K562 (cell line): ENCODE results near the gene TRIM33. TPM values are rescaled to one million over a fixed set of nuclear protein-coding genes. Genes with fewer than 3 reads are reported as not detected.

ENCODE experiments used
- CBFA2T3 ChIP-seq: fragments of 450-650 bp; IDR thresholded peaks from 2 replicates; pipeline ENCODE4 v1.6.1; 2017
- CLOCK ChIP-seq: fragments of 250-450 bp; sonication (Bioruptor Pico); IDR thresholded peaks from 2 replicates; pipeline ENCODE4 v1.4.0; 2020; ENCODE audit warnings: mild to moderate bottlenecking, moderate library complexity, borderline replicate concordance
- ETV5 ChIP-seq: sonication (generic); formaldehyde crosslinking; IDR thresholded peaks from 2 replicates; pipeline ENCODE4 v1.4.0; 2020; ENCODE audit warnings: low read depth, mild to moderate bottlenecking, missing genetic modification reagents
- GTF2A2 ChIP-seq: IDR thresholded peaks from 2 replicates; pipeline ENCODE4 v1.6.1; 2016; ENCODE audit warnings: mild to moderate bottlenecking, missing genetic modification characterization, missing compliant biosample characterization
- GTF2F1 ChIP-seq: IDR thresholded peaks from 2 replicates; pipeline ENCODE4 v1.6.1; 2011; ENCODE audit warnings: low read depth, low read length, improper control_type of control experiment
- HMGXB4 ChIP-seq: sonication (generic); formaldehyde crosslinking; IDR thresholded peaks from 2 replicates; pipeline ENCODE4 v1.8.1; 2023; ENCODE audit warnings: mild to moderate bottlenecking, missing genetic modification reagents
- MEF2D ChIP-seq: conservative IDR thresholded peaks from 2 replicates; pipeline ENCODE4 v1.6.1; 2016; ENCODE audit warnings: low read depth, missing genetic modification characterization, missing compliant biosample characterization
- MYBL2 ChIP-seq, 2 experiments: fragments of 450-650 bp in 1 of 2; sonication (generic) in 1 of 2; formaldehyde crosslinking in 1 of 2; IDR thresholded peaks; 2 replicates each; pipeline versions ENCODE4 v1.6.1 to v1.8.1; 2017 to 2022; ENCODE audit warnings: borderline replicate concordance in 1 of 2, inconsistent platforms in 1 of 2, low read depth in 1 of 2, mild to moderate bottlenecking in 1 of 2, missing genetic modification reagents in 1 of 2, moderate library complexity in 1 of 2
- PCBP1 ChIP-seq: fragments of 200-400 bp; formaldehyde crosslinking; IDR thresholded peaks from 2 replicates; pipeline ENCODE4 v1.6.1; 2018; ENCODE audit warnings: mild to moderate bottlenecking, low read depth, low read length; ENCODE audit not compliant: poor library complexity, severe bottlenecking
- RFX7 ChIP-seq: fragments of 250-450 bp; sonication (Bioruptor Pico); IDR thresholded peaks from 2 replicates; pipeline ENCODE4 v1.5.1; 2021; ENCODE audit warnings: mild to moderate bottlenecking
- SP2 ChIP-seq: IDR thresholded peaks from 2 replicates; pipeline ENCODE4 v1.6.1; 2011; ENCODE audit warnings: mild to moderate bottlenecking, low read depth, low read length, moderate library complexity; ENCODE audit not compliant: poor library complexity, severe bottlenecking; ENCODE audit errors: extremely low read depth
- SRSF7 ChIP-seq: fragments of 200-400 bp; formaldehyde crosslinking; optimal IDR thresholded peaks from 2 replicates; pipeline ENCODE3; 2017; ENCODE audit warnings: mild to moderate bottlenecking, low read depth, low read length
- TEAD2 ChIP-seq: fragments of 450-650 bp; IDR thresholded peaks from 2 replicates; pipeline ENCODE4 v1.6.1; 2016; ENCODE audit warnings: missing genetic modification characterization, control low read depth, missing compliant biosample characterization
- XRCC4 ChIP-seq: IDR thresholded peaks from one replicate; pipeline ENCODE4 v1.6.1; 2011; ENCODE audit not compliant: insufficient read depth, insufficient read length; ENCODE audit errors: extremely low read depth
- XRCC5 ChIP-seq: fragments of 200-400 bp; formaldehyde crosslinking; IDR thresholded peaks from 2 replicates; pipeline ENCODE4 v1.6.1; 2017; ENCODE audit warnings: low read depth, mild to moderate bottlenecking, low read length
- ZBTB11 ChIP-seq, 3 experiments: fragments of 200-800 bp in 1 of 3; fragments of 250-450 bp in 1 of 3; fragments of 450-650 bp in 1 of 3; sonication (Bioruptor Pico) in 1 of 3; sonication (Bioruptor generic) in 1 of 3; formaldehyde crosslinking in 1 of 3; IDR thresholded peaks; 2 replicates each; pipeline versions ENCODE4 v1.6.1 to v1.8.0; 2016 to 2022; ENCODE audit warnings: mild to moderate bottlenecking in 2 of 3, missing genetic modification characterization in 2 of 3, missing compliant biosample characterization in 1 of 3, moderate library complexity in 1 of 3
- ZNF232 ChIP-seq: sonication (generic); formaldehyde crosslinking; IDR thresholded peaks from 2 replicates; pipeline ENCODE4 v1.8.0; 2022; ENCODE audit warnings: mild to moderate bottlenecking, missing genetic modification reagents
- ZNF282 ChIP-seq: sonication (generic); formaldehyde crosslinking; IDR thresholded peaks from 2 replicates; pipeline ENCODE4 v1.8.1; 2023; ENCODE audit warnings: missing genetic modification reagents
- ZNF395 ChIP-seq: fragments of 200-800 bp; sonication (Bioruptor generic); IDR thresholded peaks from 2 replicates; pipeline ENCODE4 v1.6.1; 2017; ENCODE audit warnings: missing genetic modification characterization, missing compliant biosample characterization
- polyA plus RNA-seq, 8 experiments: library from polyadenylated mRNA; depleted of rRNA in 4 of 8; stranded (reverse) in 5 of 8; unstranded in 3 of 8; fragments of >200 nt; fragmentation: Nextera tagmentation in 2 of 8; fragmentation: Illumina TruSeq in 1 of 8; extraction: Ambion mirVana in 2 of 8; extraction: Trizol in 1 of 8; gene quantifications; 2 replicates each; pipeline versions ENCODE4 v1.2.1 to v1.2.3, GENCODE V29; 2011 to 2014; ENCODE audit warnings: inconsistent platforms in 1 of 8, missing spikeins in 1 of 8
- total RNA-seq, 7 experiments: library from RNA; depleted of rRNA in 6 of 7; stranded (reverse); fragments of >200 nt in 6 of 7; fragmentation: Illumina TruSeq in 2 of 7; extraction: Trizol in 2 of 7; gene quantifications; 2 replicates each; pipeline versions ENCODE4 v1.2.1 to v1.2.3, GENCODE V29; 2011 to 2021; ENCODE audit warnings: low replicate concordance in 1 of 7

Gene TRIM33
- total and polyA plus RNA-seq, 9 of the 15 experiments (the other 6 are each of a cell fraction or from before 2014, with no cell fraction given): 9.3 to 58.4 (median 40.2) TPM

- peak; percentile 90 for TF ChIP-seq ETV5 (CRISPR knock-in tag)
- TF ChIP-seq SRSF7: no peak
- TF ChIP-seq HMGXB4 (CRISPR knock-in tag): no peak
- no peak for TF ChIP-seq SP2
- no peak for TF ChIP-seq GTF2A2
- TF ChIP-seq GTF2F1: no peak
- peak; percentile 100 for TF ChIP-seq CBFA2T3
- TF ChIP-seq ZNF232 (CRISPR knock-in tag): peak; percentile 87; the same call in 1 of the 2 replicates
- TF ChIP-seq XRCC5: no peak
- TF ChIP-seq TEAD2 (tag): no peak
- no peak for TF ChIP-seq XRCC4
- TF ChIP-seq ZBTB11 (CRISPR knock-in tag; IDR thresholded peaks at IDR 0.05): peak in 1 of 3 experiments; percentile 85; a peak in 3 of 6 replicates
- no peak for TF ChIP-seq RFX7
- TF ChIP-seq MYBL2 (IDR thresholded peaks at IDR 0.05; ENCODE audit: low read depth): peak; percentile 81
- no peak for TF ChIP-seq MYBL2 (CRISPR knock-in tag; IDR thresholded peaks at IDR 0.05; ENCODE audit: borderline replicate concordance)
- TF ChIP-seq PCBP1: peak; percentile 42
- no peak for TF ChIP-seq ZNF282 (CRISPR knock-in tag)
- peak; percentile 97 for TF ChIP-seq MEF2D (tag)
- TF ChIP-seq ZNF395 (CRISPR knock-in tag): peak; percentile 98
- TF ChIP-seq CLOCK (CRISPR knock-in tag): no peak
These were observed 131.0 kb downstream of the TRIM33 start (continued) for GRCh38 chr1:114379987-114380386.
